H1 (cell line): ENCODE data around the gene ZDHHC19. TPM values are rescaled to one million over a fixed set of nuclear protein-coding genes. Genes with fewer than 3 reads are reported as not detected.

Experiments used
- CTCF ChIA-PET: fragments of 300-600 bp; sonication (Branson Sonifier 250); formaldehyde crosslinking; loops from one replicate; lab custom pipeline; 2021; ENCODE audit not compliant: partially characterized antibody; lab: Charles Lee
- POLR2A ChIA-PET: fragments of 300-600 bp; sonication (Branson Sonifier 250); formaldehyde crosslinking; loops from one replicate; lab custom pipeline; 2021; ENCODE audit warnings: inconsistent platforms; ENCODE audit not compliant: partially characterized antibody; lab: Charles Lee
- DNase-seq, 2 experiments: peaks; one replicate each; pipeline versions ENCODE4 v3.0.0 to v3.0.0-alpha.2; 2010 to 2022; ENCODE audit warnings: low spot score in 2 of 2, low read depth in 1 of 2, mixed read lengths in 1 of 2
- FAIRE-seq: peaks from 2 replicates; lab custom pipeline; 2011; peaks lifted over from hg19 to GRCh38; lab: Jason Lieb, UNC
- H2AFZ ChIP-seq: 2 replicates; pipeline ENCODE4 v1.8.1; 2012; ENCODE audit warnings: low read length, inconsistent platforms
- H2AK5ac ChIP-seq: 2 replicates; pipeline ENCODE4 v1.6.1; 2013; ENCODE audit warnings: low read depth, low read length
- H2BK120ac ChIP-seq: replicated peaks from 2 replicates; pipeline ENCODE3; 2013; ENCODE audit warnings: low read depth, low read length, inconsistent platforms
- H2BK12ac ChIP-seq: 2 replicates; pipeline ENCODE4 v1.6.1; 2013; ENCODE audit warnings: low read depth, low read length
- H2BK15ac ChIP-seq: 2 replicates; pipeline ENCODE4 v1.6.1; 2013; ENCODE audit warnings: low read length
- H2BK20ac ChIP-seq: 2 replicates; pipeline ENCODE4 v1.6.1; 2013; ENCODE audit warnings: low read length
- H2BK5ac ChIP-seq: 2 replicates; pipeline ENCODE4 v1.6.1; 2013; ENCODE audit warnings: low read depth, low read length
- H3K14ac ChIP-seq: 2 replicates; pipeline ENCODE4 v1.6.1; 2013; ENCODE audit warnings: inconsistent platforms; ENCODE audit not compliant: insufficient read length
- H3K18ac ChIP-seq: 2 replicates; pipeline ENCODE4 v1.6.1; 2013; ENCODE audit warnings: low read length; ENCODE audit errors: extremely low read depth
- H3K23ac ChIP-seq: 2 replicates; pipeline ENCODE4 v1.6.1; 2013; ENCODE audit warnings: inconsistent platforms; ENCODE audit not compliant: insufficient read length
- H3K23me2 ChIP-seq: 2 replicates; pipeline ENCODE4 v1.6.1; 2013; ENCODE audit warnings: low read depth, low read length
- H3K27ac ChIP-seq: 2 replicates; pipeline ENCODE4 v1.6.1; 2011; ENCODE audit warnings: low read depth, low read length, inconsistent platforms
- H3K27me3 ChIP-seq, 4 experiments: replicated peaks in 1 of 4; 1 replicate in 1 of 4; 2 replicates in 3 of 4; pipeline versions ENCODE4 v1.6.1 to v1.8.1; 2011 to 2013; ENCODE audit warnings: low read length in 3 of 4, mild to moderate bottlenecking in 3 of 4, inconsistent platforms in 2 of 4, mixed read lengths in 2 of 4, moderate library complexity in 1 of 4; ENCODE audit not compliant: control insufficient read depth in 3 of 4, insufficient read depth in 3 of 4; ENCODE audit errors: extremely low read depth in 1 of 4
- H3K36me3 ChIP-seq, 4 experiments: 2 replicates each; pipeline versions ENCODE4 v1.6.1 to v1.8.1; 2011 to 2013; ENCODE audit warnings: mild to moderate bottlenecking in 4 of 4, low read length in 3 of 4, moderate library complexity in 2 of 4, control low read depth in 1 of 4, inconsistent platforms in 1 of 4; ENCODE audit not compliant: insufficient read depth in 4 of 4, control insufficient read depth in 2 of 4
- H3K4ac ChIP-seq: replicated peaks from 2 replicates; pipeline ENCODE3; 2013; ENCODE audit warnings: low read length, low read depth, mixed read lengths, inconsistent platforms; ENCODE audit not compliant: insufficient read length
- H3K4me1 ChIP-seq, 4 experiments: replicated peaks in 1 of 4; 1 replicate in 1 of 4; 2 replicates in 3 of 4; pipeline versions ENCODE4 v1.6.1 to v1.8.1; 2011 to 2013; ENCODE audit warnings: low read length in 3 of 4, inconsistent platforms in 2 of 4, mixed read lengths in 1 of 4; ENCODE audit not compliant: insufficient read depth in 4 of 4, control insufficient read depth in 3 of 4
- H3K4me2 ChIP-seq, 2 experiments: 2 replicates each; pipeline versions ENCODE4 v1.6.1 to v1.8.1; 2011 to 2013; ENCODE audit warnings: low read depth in 2 of 2, low read length in 2 of 2, control low read depth in 1 of 2, inconsistent platforms in 1 of 2, mild to moderate bottlenecking in 1 of 2; ENCODE audit not compliant: insufficient read depth in 1 of 2
- H3K4me3 ChIP-seq, 4 experiments: fragments of 200-600, 300-600 bp in 1 of 4; sonication (generic), shearing (Covaris generic), sonication (Bioruptor Twin) in 1 of 4; 2 replicates each; pipeline versions ENCODE4 v1.5.1 to v1.8.1; 2011 to 2016; ENCODE audit warnings: low read length in 4 of 4, low read depth in 3 of 4, control low read depth in 2 of 4, inconsistent platforms in 2 of 4, mild to moderate bottlenecking in 2 of 4, mixed read lengths in 1 of 4, moderate library complexity in 1 of 4; ENCODE audit not compliant: insufficient read depth in 2 of 4; ENCODE audit errors: extremely low read depth in 1 of 4
- H3K56ac ChIP-seq: replicated peaks from 2 replicates; pipeline ENCODE3; 2013; ENCODE audit warnings: low read depth, mild to moderate bottlenecking, mixed read lengths, low read length, inconsistent platforms; ENCODE audit not compliant: insufficient read length
- H3K79me1 ChIP-seq: 2 replicates; pipeline ENCODE4 v1.6.1; 2013; ENCODE audit warnings: low read depth, low read length, control low read depth
- H3K79me2 ChIP-seq, 2 experiments: 2 replicates each; pipeline versions ENCODE4 v1.6.1 to v1.8.1; 2012 to 2013; ENCODE audit warnings: low read length in 2 of 2, mild to moderate bottlenecking in 2 of 2, inconsistent platforms in 1 of 2; ENCODE audit not compliant: insufficient read depth in 2 of 2, control insufficient read depth in 1 of 2
- H3K9ac ChIP-seq, 4 experiments: replicated peaks in 1 of 4; 1 replicate in 1 of 4; 2 replicates in 3 of 4; pipeline versions ENCODE4 v1.6.1 to v1.8.1; 2011 to 2013; ENCODE audit warnings: low read depth in 3 of 4, low read length in 3 of 4, control low read depth in 2 of 4, mild to moderate bottlenecking in 2 of 4, moderate library complexity in 2 of 4, inconsistent platforms in 1 of 4; ENCODE audit errors: extremely low read depth in 1 of 4
- H3K9me3 ChIP-seq, 2 experiments: 2 replicates each; pipeline versions ENCODE4 v1.6.1 to v1.8.1; 2012 to 2013; ENCODE audit warnings: mild to moderate bottlenecking in 2 of 2, moderate library complexity in 2 of 2, control low read depth in 1 of 2, inconsistent platforms in 1 of 2, low read depth in 1 of 2, low read length in 1 of 2, mixed read lengths in 1 of 2; ENCODE audit not compliant: insufficient read depth in 2 of 2
- H4K20me1 ChIP-seq, 2 experiments: replicated peaks in 1 of 2; 2 replicates each; pipeline versions ENCODE3 to v1.8.1; 2011 to 2013; ENCODE audit warnings: inconsistent platforms in 2 of 2, low read length in 2 of 2, mild to moderate bottlenecking in 1 of 2; ENCODE audit not compliant: insufficient read depth in 2 of 2, control insufficient read depth in 1 of 2
- H4K5ac ChIP-seq: 2 replicates; pipeline ENCODE4 v1.6.1; 2013; ENCODE audit warnings: low read length, low read depth, mixed read lengths, inconsistent platforms; ENCODE audit not compliant: insufficient read length
- H4K8ac ChIP-seq: 2 replicates; pipeline ENCODE4 v1.8.0; 2013; ENCODE audit warnings: mild to moderate bottlenecking, moderate library complexity, low read length, inconsistent platforms; ENCODE audit not compliant: insufficient read depth; ENCODE audit errors: extremely low read depth
- H4K91ac ChIP-seq: replicated peaks from 2 replicates; pipeline ENCODE3; 2013; ENCODE audit warnings: low read length, mixed read lengths, inconsistent platforms; ENCODE audit not compliant: insufficient read length
- CTCF ChIP-seq, 3 experiments: IDR thresholded peaks; 1 replicate in 2 of 3; 2 replicates in 1 of 3; pipeline versions ENCODE4 v1.5.1 to v1.6.1; 2011; ENCODE audit warnings: low read length in 3 of 3, mild to moderate bottlenecking in 3 of 3, inconsistent platforms in 2 of 3, low read depth in 1 of 3, moderate library complexity in 1 of 3; ENCODE audit not compliant: insufficient read depth in 1 of 3; ENCODE audit errors: control extremely low read depth in 1 of 3
- EP300 ChIP-seq, 2 experiments: IDR thresholded peaks; 1 replicate in 1 of 2; 2 replicates in 1 of 2; pipeline ENCODE4 v1.6.1; 2011 to 2012; ENCODE audit warnings: low read depth in 2 of 2, low read length in 2 of 2, mild to moderate bottlenecking in 2 of 2, borderline replicate concordance in 1 of 2, inconsistent platforms in 1 of 2, moderate library complexity in 1 of 2
- GTF2F1 ChIP-seq: IDR thresholded peaks from 2 replicates; pipeline ENCODE4 v1.6.1; 2012; ENCODE audit warnings: low read depth, low read length, improper control_type of control experiment, borderline replicate concordance
- NANOG ChIP-seq: IDR thresholded peaks from 2 replicates; pipeline ENCODE4 v1.6.1; 2011; ENCODE audit warnings: low read length, low read depth, mild to moderate bottlenecking, inconsistent platforms; ENCODE audit not compliant: insufficient read depth, poor library complexity, severe bottlenecking
- POLR2A ChIP-seq, 2 experiments: IDR thresholded peaks; 1 replicate in 1 of 2; 2 replicates in 1 of 2; pipeline ENCODE4 v1.6.1; 2011; ENCODE audit warnings: low read depth in 2 of 2, low read length in 2 of 2, mild to moderate bottlenecking in 2 of 2; ENCODE audit errors: control extremely low read depth in 1 of 2
- RAD21 ChIP-seq, 2 experiments: IDR thresholded peaks in 1 of 2; conservative IDR thresholded peaks in 1 of 2; 2 replicates each; pipeline ENCODE4 v1.6.1; 2011; ENCODE audit warnings: low read depth in 2 of 2, low read length in 2 of 2, improper control_type of control experiment in 1 of 2, inconsistent platforms in 1 of 2, mild to moderate bottlenecking in 1 of 2, moderate library complexity in 1 of 2
- SIRT6 ChIP-seq: IDR thresholded peaks from one replicate; pipeline ENCODE4 v1.7.1; 2012; ENCODE audit warnings: low read length, inconsistent platforms
- YY1 ChIP-seq: IDR thresholded peaks from 2 replicates; pipeline ENCODE4 v1.6.1; 2011; ENCODE audit warnings: low read depth, mild to moderate bottlenecking, low read length
- WGBS, 2 experiments: shearing (Covaris generic) in 1 of 2; methylation state at CpG; one replicate each; pipeline versions ENCODE4 v1.1.6 to v1.1.7; 2013 to 2015; ENCODE audit warnings: low lambda C conversion rate in 2 of 2, mixed read lengths in 2 of 2, inconsistent platforms in 1 of 2, low coverage in 1 of 2, missing lambda C conversion rate in 1 of 2; ENCODE audit not compliant: insufficient replicate concordance in 2 of 2, insufficient coverage in 1 of 2, insufficient read length in 1 of 2; ENCODE audit errors: extremely low coverage in 1 of 2, missing lambda C conversion rate in 1 of 2; 5-methylcytosine and 5-hydroxymethylcytosine counted together
- polyA plus RNA-seq, 7 experiments: library from polyadenylated mRNA; depleted of rRNA in 3 of 7; stranded (reverse) in 5 of 7; unstranded in 2 of 7; fragments of >200 nt in 5 of 7; fragments of 200-250 nt in 2 of 7; gene quantifications; 1 replicate in 5 of 7; 2 replicates in 1 of 7; 4 replicates in 1 of 7; pipeline versions ENCODE4 v1.2.1 to v1.2.3, GENCODE V29; 2011 to 2013; ENCODE audit warnings: missing spikeins in 2 of 7, mixed read lengths in 2 of 7
- total RNA-seq: library from RNA; stranded (reverse); fragmentation: NEBNext Ultra II Directional; extraction: Animal tissue kit (Norgen Biotek cat#: 25700); gene quantifications from 2 replicates; pipeline ENCODE4 v1.2.1, GENCODE V29; 2021

Gene ZDHHC19
- total and polyA plus RNA-seq, 2 of the 8 experiments (the other 6 are each of a cell fraction or from before 2014, with no cell fraction given), result 2.5 to 4.1 TPM

- CTCF ChIA-PET, result interaction anchor here (1.2 to 11.5 kb wide), 4 partner anchors 103 to 172 kb away, joined by 6 to 299 read pairs (median 11); no protein-coding TSS in a partner anchor
- H2BK5ac ChIP-seq, result peak overlapping the region; percentile 44; the same call in 1 of the 2 replicates
- no peak overlapping the region for H2AK5ac ChIP-seq
- peaks cover 0 to 8% (median 1%) of the 10 kb centered on the region in 4 experiments; a peak in 3 of 7 replicates for H3K4me1 ChIP-seq
- H4K91ac ChIP-seq, result no peak overlapping the region
- H2BK20ac ChIP-seq, result no peak overlapping the region; the same call in 1 of the 2 replicates
- H3K79me2 ChIP-seq, result no peaks in the 10 kb centered on the region
- no peak overlapping the region for H3K4ac ChIP-seq
- H3K9me3 ChIP-seq, result no peaks in the 10 kb centered on the region
- POLR2A ChIA-PET, result interaction anchor here (1.0 to 1.8 kb wide), 3 partner anchors 23 to 125 kb away, joined by 3 to 4 read pairs (median 3); no protein-coding TSS in a partner anchor
- H3K23me2 ChIP-seq, result no peaks in the 10 kb centered on the region
- no peak overlapping the region for H2AFZ ChIP-seq
- H4K5ac ChIP-seq, result no peak overlapping the region
- H3K79me1 ChIP-seq, result no peaks in the 10 kb centered on the region
- peak overlapping the region; percentile 15; the same call in 1 of the 2 replicates for H4K8ac ChIP-seq
- H2BK15ac ChIP-seq, result no peak overlapping the region
- no peak overlapping the region for H3K56ac ChIP-seq
- H4K20me1 ChIP-seq, result peaks cover 0 to 2% of the 10 kb centered on the region in 2 experiments
- H3K14ac ChIP-seq, result no peak overlapping the region
- no peak overlapping the region for H3K9ac ChIP-seq
- H3K18ac ChIP-seq, result no peak overlapping the region
- no peaks in the 10 kb centered on the region for H3K27me3 ChIP-seq
- WGBS, 2 experiments, result 93% methylated on average over 12 of the region's 13 CpGs; no CpG with 5 or more reads in 1 of the 2 experiments
- FAIRE-seq, result no peak
- no peak overlapping the region for H2BK120ac ChIP-seq
- DNase-seq, result no peak
- H3K36me3 ChIP-seq, result no peaks in the 10 kb centered on the region
- H3K23ac ChIP-seq, result no peak overlapping the region
- H3K27ac ChIP-seq, result no peak overlapping the region
- no peak overlapping the region; the same call in 1 of the 2 replicates for H2BK12ac ChIP-seq
- no peak overlapping the region for H3K4me2 ChIP-seq
- H3K4me3 ChIP-seq, result no peak overlapping the region
- no peak for TF ChIP-seq CTCF (IDR thresholded peaks at IDR 0.05; ENCODE audit: control extremely low read depth in 1 of 3, insufficient read depth in 1 of 3, low read depth in 1 of 3, low read length in 3 of 3)
- TF ChIP-seq NANOG, result no peak
- TF ChIP-seq GTF2F1, result no peak
- no peak for TF ChIP-seq RAD21 (IDR thresholded peaks at IDR 0.05 in 1 of 2, conservative IDR thresholded peaks at IDR 0.05 in 1 of 2; ENCODE audit: low read depth in 2 of 2, low read length in 2 of 2)
- TF ChIP-seq YY1, result no peak
- no peak for TF ChIP-seq POLR2A (IDR thresholded peaks at IDR 0.05; ENCODE audit: control extremely low read depth in 1 of 2, low read depth in 2 of 2, low read length in 2 of 2)
- no peak for TF ChIP-seq SIRT6
- TF ChIP-seq EP300 (IDR thresholded peaks at IDR 0.05; ENCODE audit: borderline replicate concordance in 1 of 2, low read depth in 2 of 2, low read length in 2 of 2), result no peak
Measured at GRCh38 chr3:196193736-196194541, 17.3 kb downstream of the ZDHHC19 start.
